Natural killer cell (primary cell): ENCODE measurements around the gene KHDRBS2. TPM values are rescaled to one million over a fixed set of nuclear protein-coding genes. Genes with fewer than 3 reads are reported as not detected.

ENCODE experiments used
- ATAC-seq, 3 donors: fragments of 150-1000 bp in 2 of 3; fragments of 200-7000 bp in 1 of 3; cut with Tn5 transposase; 1 replicate in 1 of 3; 2 replicates in 2 of 3; pipeline ENCODE4 v1.10.0; 2021; ENCODE audit warnings: mild to moderate bottlenecking in 2 of 3, moderate library complexity in 2 of 3
- DNase-seq, 2 donors: peaks; one replicate each; pipeline versions ENCODE4 v3.0.0 to v3.0.0-alpha.2; 2013 to 2021; ENCODE audit warnings: mixed read lengths in 1 of 2
- H3K27ac ChIP-seq: one replicate; pipeline ENCODE4 v1.5.1; 2013; ENCODE audit warnings: mild to moderate bottlenecking, low read length
- H3K27me3 ChIP-seq: one replicate; pipeline ENCODE4 v1.6.1; 2013; ENCODE audit warnings: low read length; ENCODE audit not compliant: control insufficient read depth, insufficient read depth
- H3K36me3 ChIP-seq: one replicate; pipeline ENCODE4 v1.6.1; 2013; ENCODE audit warnings: low read length; ENCODE audit not compliant: control insufficient read depth, insufficient read depth
- H3K4me1 ChIP-seq: one replicate; pipeline ENCODE4 v1.6.1; 2013; ENCODE audit warnings: low read length; ENCODE audit not compliant: control insufficient read depth, insufficient read depth
- H3K4me3 ChIP-seq: one replicate; pipeline ENCODE4 v1.5.1; 2013; ENCODE audit warnings: low read length
- H3K9me3 ChIP-seq: one replicate; pipeline ENCODE4 v1.6.1; 2013; ENCODE audit warnings: low read length; ENCODE audit not compliant: control insufficient read depth, insufficient read depth
- H3K27ac Mint-ChIP-seq, 2 donors: one replicate each; pipeline ENCODE4 v1.8.0; 2022; ENCODE audit warnings: mild to moderate bottlenecking in 2 of 2, mixed read lengths in 2 of 2, moderate library complexity in 1 of 2
- H3K27me3 Mint-ChIP-seq, 2 donors: one replicate each; pipeline ENCODE4 v1.8.0; 2022; ENCODE audit warnings: low read depth in 2 of 2, mixed read lengths in 2 of 2
- H3K36me3 Mint-ChIP-seq: one replicate; pipeline ENCODE4 v1.8.0; 2022; ENCODE audit warnings: mixed read lengths
- H3K4me1 Mint-ChIP-seq, 2 donors: one replicate each; pipeline ENCODE4 v1.8.0; 2022; ENCODE audit warnings: mixed read lengths in 2 of 2
- H3K4me3 Mint-ChIP-seq: one replicate; pipeline ENCODE4 v1.8.0; 2022; ENCODE audit warnings: mild to moderate bottlenecking, moderate library complexity, mixed read lengths
- H3K9me3 Mint-ChIP-seq, 2 donors: one replicate each; pipeline ENCODE4 v1.8.0; 2022; ENCODE audit warnings: mixed read lengths in 2 of 2
- WGBS: methylation state at CpG from one replicate; pipeline ENCODE4 v1.1.7; 2013; ENCODE audit warnings: missing lambda C conversion rate; ENCODE audit not compliant: insufficient coverage; 5-methylcytosine and 5-hydroxymethylcytosine counted together
- intact Hi-C: fragments of 100-400 bp; cut with micrococcal nuclease; formaldehyde crosslinking; loops from one replicate; pipeline ENCODE4 v1.14.2; 2022
- total RNA-seq, 4 donors: library from RNA; stranded (reverse); fragments of 120-200 nt in 1 of 4; gene quantifications; one replicate each; pipeline versions ENCODE4 v1.2.3 to v1.2.4, GENCODE V29; 2013 to 2022
- TF ChIP-seq, protein P1 (sequence below): fragments of 200-600 bp; IDR thresholded peaks from one replicate; pipeline ENCODE4 v1.8.0; 2022; ENCODE audit warnings: antibody characterized with exemption

Gene KHDRBS2
- total RNA-seq, 3 donors from 2014 or later (not counting 1 experiment from before 2014, with no cell fraction given): 0.15 to 0.26 TPM; not detected in 1

DNA sequence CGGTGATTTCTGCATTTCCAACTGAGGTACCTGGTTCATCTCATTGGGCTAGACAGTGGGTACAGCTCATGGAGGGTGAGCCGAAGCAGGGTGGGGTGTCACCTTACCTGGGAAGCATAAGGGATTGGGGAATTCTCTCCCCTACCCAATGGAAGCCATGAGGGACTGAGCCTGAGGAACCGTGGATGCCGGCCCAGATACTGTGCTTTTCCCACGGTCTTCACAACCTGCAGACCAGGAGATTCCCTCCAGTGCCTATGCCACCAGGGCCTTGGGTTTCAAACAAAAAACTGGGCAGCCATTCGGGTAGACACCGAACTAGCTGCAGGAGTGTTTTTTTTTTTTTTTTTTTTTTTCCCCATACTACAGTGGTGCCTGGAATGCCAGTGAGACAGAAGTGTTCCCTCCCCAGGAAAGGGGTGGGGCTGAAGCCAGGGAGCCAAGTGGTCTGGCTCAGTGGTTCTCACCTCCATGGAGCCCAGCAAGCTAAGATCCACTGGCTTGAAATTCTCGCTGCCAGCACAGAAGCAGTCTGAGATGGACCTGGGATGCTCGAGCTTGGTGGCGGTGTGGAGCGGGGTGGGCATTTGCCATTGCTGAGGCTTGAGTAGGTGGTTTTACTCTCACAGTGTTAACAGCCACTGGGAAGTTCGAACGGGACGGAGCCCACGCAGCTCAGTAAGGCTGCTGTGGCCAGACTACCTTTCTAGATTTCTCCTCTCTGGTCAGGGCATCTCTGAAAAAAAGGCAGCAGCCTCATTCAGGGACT, 416.2 kb downstream of the KHDRBS2 start:
- no peaks in the 10 kb centered on the region for H3K27me3 ChIP-seq
- peaks cover 9% of the 10 kb centered on the region for H3K36me3 Mint-ChIP-seq
- peaks cover 18% of the 10 kb centered on the region for H3K9me3 ChIP-seq
- H3K4me1 Mint-ChIP-seq: no peaks in the 10 kb centered on the region
- no peak overlapping the region for H3K27ac Mint-ChIP-seq
- intact Hi-C loops: no loop called here
- 89% methylated on average over 15 of the region's 15 CpGs for WGBS
- TF ChIP-seq, protein P1, sequence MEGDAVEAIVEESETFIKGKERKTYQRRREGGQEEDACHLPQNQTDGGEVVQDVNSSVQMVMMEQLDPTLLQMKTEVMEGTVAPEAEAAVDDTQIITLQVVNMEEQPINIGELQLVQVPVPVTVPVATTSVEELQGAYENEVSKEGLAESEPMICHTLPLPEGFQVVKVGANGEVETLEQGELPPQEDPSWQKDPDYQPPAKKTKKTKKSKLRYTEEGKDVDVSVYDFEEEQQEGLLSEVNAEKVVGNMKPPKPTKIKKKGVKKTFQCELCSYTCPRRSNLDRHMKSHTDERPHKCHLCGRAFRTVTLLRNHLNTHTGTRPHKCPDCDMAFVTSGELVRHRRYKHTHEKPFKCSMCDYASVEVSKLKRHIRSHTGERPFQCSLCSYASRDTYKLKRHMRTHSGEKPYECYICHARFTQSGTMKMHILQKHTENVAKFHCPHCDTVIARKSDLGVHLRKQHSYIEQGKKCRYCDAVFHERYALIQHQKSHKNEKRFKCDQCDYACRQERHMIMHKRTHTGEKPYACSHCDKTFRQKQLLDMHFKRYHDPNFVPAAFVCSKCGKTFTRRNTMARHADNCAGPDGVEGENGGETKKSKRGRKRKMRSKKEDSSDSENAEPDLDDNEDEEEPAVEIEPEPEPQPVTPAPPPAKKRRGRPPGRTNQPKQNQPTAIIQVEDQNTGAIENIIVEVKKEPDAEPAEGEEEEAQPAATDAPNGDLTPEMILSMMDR: no peak
- H3K9me3 Mint-ChIP-seq: peaks cover 20 to 29% of the 10 kb centered on the region in 2 donors
- no peak overlapping the region for H3K4me3 ChIP-seq
- DNase-seq: no peak
- H3K4me3 Mint-ChIP-seq: no peak overlapping the region
- no peaks in the 10 kb centered on the region for H3K36me3 ChIP-seq
- no peak for ATAC-seq
- no peaks in the 10 kb centered on the region for H3K4me1 ChIP-seq
- no peak overlapping the region for H3K27ac ChIP-seq
- H3K27me3 Mint-ChIP-seq: no peaks in the 10 kb centered on the region

DNA sequence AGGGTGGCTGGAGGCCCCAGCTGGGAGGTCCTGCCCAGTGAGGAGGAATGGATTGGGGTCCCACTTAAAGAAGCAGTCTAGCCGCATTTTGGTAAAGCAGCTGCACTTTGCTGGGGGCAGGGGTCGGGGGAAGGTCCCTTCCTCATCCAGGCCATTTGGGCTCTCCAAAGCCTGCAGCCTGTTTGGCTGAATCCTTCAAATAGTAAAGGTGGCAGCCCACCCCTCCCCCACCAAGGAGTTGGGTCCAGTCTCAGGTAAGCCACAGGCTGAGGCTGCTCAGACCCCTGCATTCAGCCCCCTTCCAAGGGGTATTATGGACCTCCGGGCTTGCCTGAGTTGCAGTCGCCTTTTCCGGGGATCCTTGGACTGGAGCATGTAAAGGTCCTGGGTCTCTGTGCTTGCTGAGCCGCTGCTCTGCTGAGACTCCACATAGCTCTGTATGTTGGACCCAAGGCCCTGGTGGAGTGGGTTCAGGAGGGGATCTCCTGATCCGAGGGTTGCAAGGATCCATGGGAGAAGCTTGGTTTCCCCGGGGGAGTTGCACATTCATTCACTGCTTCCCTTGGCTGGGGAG, 417.4 kb downstream of the KHDRBS2 start:
- TF ChIP-seq, protein P1: no peak
- no peak for DNase-seq
- H3K27me3 ChIP-seq: no peaks in the 10 kb centered on the region
- H3K4me1 ChIP-seq: no peaks in the 10 kb centered on the region
- no peak overlapping the region for H3K27ac ChIP-seq
- H3K9me3 ChIP-seq: peaks cover 18% of the 10 kb centered on the region
- Mint-ChIP-seq H3K4me3 (no peak overlapping the region), H3K9me3 (peaks cover 22 to 37% of the 10 kb centered on the region in 2 donors), H3K4me1 (no peaks in the 10 kb centered on the region), H3K27ac (no peak overlapping the region), H3K36me3 (peaks cover 9% of the 10 kb centered on the region), H3K27me3 (no peaks in the 10 kb centered on the region)
- H3K4me3 ChIP-seq: no peak overlapping the region
- peak in 1 of 3 donors; percentile 10 for ATAC-seq
- 95% methylated on average over 7 of the region's 8 CpGs for WGBS
- H3K36me3 ChIP-seq: no peaks in the 10 kb centered on the region
- intact Hi-C loops: no loop called here

DNA sequence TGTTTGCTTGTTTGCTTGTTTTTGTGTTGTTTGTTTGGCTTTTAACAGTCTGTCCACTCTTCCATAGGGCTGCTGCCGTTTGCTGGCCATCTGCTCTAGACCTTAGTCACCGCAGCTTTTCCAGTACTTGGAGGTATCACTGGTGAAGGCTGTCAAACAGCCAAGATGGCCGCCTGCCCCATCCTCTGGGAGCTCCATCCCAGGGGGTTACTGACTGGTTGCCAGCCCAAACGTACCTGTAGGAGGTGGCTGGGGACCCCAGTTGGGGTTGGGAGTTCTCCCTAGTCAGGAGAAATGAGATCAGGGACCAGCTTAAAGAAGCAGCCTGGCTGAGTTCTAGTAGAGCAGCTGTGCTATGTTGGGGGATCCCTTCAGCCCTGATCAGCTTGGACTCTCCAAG, 418.4 kb downstream of the KHDRBS2 start:
- no peaks in the 10 kb centered on the region for H3K27me3 Mint-ChIP-seq
- H3K27me3 ChIP-seq: no peaks in the 10 kb centered on the region
- H3K4me3 ChIP-seq: no peak overlapping the region
- TF ChIP-seq, protein P1: no peak
- H3K4me1 ChIP-seq: no peaks in the 10 kb centered on the region
- WGBS: 86% methylated on average over 4 of the region's 4 CpGs
- no peak overlapping the region for H3K4me3 Mint-ChIP-seq
- no peak for ATAC-seq
- DNase-seq: no peak
- peaks cover 17% of the 10 kb centered on the region for H3K36me3 Mint-ChIP-seq
- no peaks in the 10 kb centered on the region for H3K4me1 Mint-ChIP-seq
- no peak overlapping the region for H3K27ac Mint-ChIP-seq
- no peak overlapping the region for H3K27ac ChIP-seq
- peaks cover 18% of the 10 kb centered on the region for H3K9me3 ChIP-seq
- peaks cover 24 to 43% of the 10 kb centered on the region in 2 donors for H3K9me3 Mint-ChIP-seq
- intact Hi-C loops: no loop called here
- no peaks in the 10 kb centered on the region for H3K36me3 ChIP-seq
